Occipital lobe (tissue), 2 donors: Measurements from ENCODE around the gene SUPT3H. TPM values are rescaled to one million over a fixed set of nuclear protein-coding genes. Genes with fewer than 3 reads are reported as not detected.
"Not testable (repeated sequence)": the region's sequence is repeated elsewhere in the genome, so short reads cannot be mapped to it uniquely, and the experiment has no call there.

ENCODE experiments used
- DNase-seq: peaks from one replicate; lab custom pipeline; 2025; lab: John Stamatoyannopoulos, UW
- total RNA-seq: library from RNA; depleted of rRNA; stranded (reverse); fragments of >200 nt; gene quantifications from one replicate; pipeline ENCODE4 v1.2.3, GENCODE V29; 2014

Gene SUPT3H
- total RNA-seq, 1 donor from 2014 or later: 15.3 TPM

GRCh38 chr6:44914141-44914540 lies 463.6 kb downstream of the SUPT3H start:
- DNase-seq: no peak

- no peak for DNase-seq
These were observed 471.0 kb downstream of the SUPT3H start for GRCh38 chr6:44906761-44907160.

- DNase-seq: not testable (repeated sequence)
These were observed 477.4 kb downstream of the SUPT3H start for GRCh38 chr6:44900358-44900757.

- DNase-seq: no peak
These were observed 479.3 kb downstream of the SUPT3H start for GRCh38 chr6:44898296-44898930.

GRCh38 chr6:44897316-44897715 lies 480.4 kb downstream of the SUPT3H start:
- DNase-seq: no peak

GRCh38 chr6:44896701-44897100 lies 481.0 kb downstream of the SUPT3H start:
- no peak for DNase-seq

GRCh38 chr6:44892579-44892978 lies 485.2 kb downstream of the SUPT3H start:
- no peak for DNase-seq

GRCh38 chr6:44879071-44879470 lies 498.7 kb downstream of the SUPT3H start:
- DNase-seq: not testable (repeated sequence)

- not testable (repeated sequence) for DNase-seq
These were observed 501.1 kb downstream of the SUPT3H start for GRCh38 chr6:44876638-44877037.

GRCh38 chr6:44869321-44869897 lies 508.3 kb downstream of the SUPT3H start:
- DNase-seq: no peak

- DNase-seq: no peak
These were observed 508.8 kb downstream of the SUPT3H start for GRCh38 chr6:44868910-44869309.

- no peak for DNase-seq
These were observed 509.4 kb downstream of the SUPT3H start for GRCh38 chr6:44868335-44868668.

- DNase-seq: no peak
These were observed 510.0 kb downstream of the SUPT3H start for GRCh38 chr6:44867571-44868334.

- not testable (repeated sequence) for DNase-seq
These were observed 512.5 kb downstream of the SUPT3H start for GRCh38 chr6:44865184-44865583.

- no peak for DNase-seq
These were observed 517.8 kb downstream of the SUPT3H start for GRCh38 chr6:44859901-44860410.

GRCh38 chr6:44858998-44859397 lies 518.7 kb downstream of the SUPT3H start:
- no peak for DNase-seq

- no peak for DNase-seq
These were observed 521.3 kb downstream of the SUPT3H start for GRCh38 chr6:44856479-44856878.

- DNase-seq: no peak
These were observed 521.9 kb downstream of the SUPT3H start for GRCh38 chr6:44855562-44856411.

GRCh38 chr6:44854712-44855443 lies 522.9 kb downstream of the SUPT3H start:
- DNase-seq: no peak

GRCh38 chr6:44851176-44851575 lies 526.6 kb downstream of the SUPT3H start:
- DNase-seq: no peak

GRCh38 chr6:44850312-44850711 lies 527.4 kb downstream of the SUPT3H start:
- no peak for DNase-seq
